Upper lobe of right lung (tissue), 1 donor: ENCODE results near the gene OSCP1. TPM values are rescaled to one million over a fixed set of nuclear protein-coding genes. Genes with fewer than 3 reads are reported as not detected.

Experiments used
- ATAC-seq: fragments of 200-7000 bp; cut with Tn5 transposase; one replicate; pipeline ENCODE4 v1.9.1; 2020; ENCODE audit warnings: mild to moderate bottlenecking, moderate library complexity
- DNase-seq: peaks from one replicate; pipeline ENCODE4 v3.0.0-alpha.2; 2020
- H3K27ac ChIP-seq: fragments of 200-600 bp; one replicate; pipeline ENCODE4 v1.8.0; 2022
- H3K27me3 ChIP-seq: fragments of 200-600 bp; one replicate; pipeline ENCODE4 v1.8.0; 2022; ENCODE audit warnings: mild to moderate bottlenecking
- H3K36me3 ChIP-seq: fragments of 200-600 bp; one replicate; pipeline ENCODE4 v1.8.0; 2022
- H3K4me1 ChIP-seq: fragments of 200-600 bp; one replicate; pipeline ENCODE4 v1.8.0; 2022
- H3K4me3 ChIP-seq: fragments of 200-600 bp; one replicate; pipeline ENCODE4 v1.8.0; 2022; ENCODE audit warnings: mild to moderate bottlenecking
- H3K9me3 ChIP-seq: fragments of 200-600 bp; one replicate; pipeline ENCODE4 v1.8.0; 2022
- CTCF ChIP-seq: fragments of 200-600 bp; IDR thresholded peaks from one replicate; pipeline ENCODE4 v1.8.0; 2022; ENCODE audit warnings: antibody characterized with exemption
- intact Hi-C: fragments of 100-400 bp; cut with DNase I; formaldehyde crosslinking; loops from one replicate; pipeline ENCODE4 v1.11.0; 2022
- total RNA-seq: library from RNA; stranded (reverse); fragmentation: NEBNext Ultra II Directional; extraction: Animal tissue kit (Norgen Biotek cat#: 25700); gene quantifications from one replicate; pipeline ENCODE4 v1.2.1, GENCODE V29; 2021
- donor health status: DM: no; HTN: yes; CAD: no; lungs with severe emphysema.

Gene OSCP1
- total RNA-seq, 1 donor from 2014 or later, result 8.2 TPM

- TF ChIP-seq CTCF, result no peak
- Histone ChIP-seq H3K9me3 (no peaks in the 10 kb centered on the region), H3K4me1 (peaks cover 11% of the 10 kb centered on the region), H3K27me3 (no peaks in the 10 kb centered on the region), H3K4me3 (no peak overlapping the region), H3K27ac (no peak overlapping the region), H3K36me3 (peaks cover 16% of the 10 kb centered on the region)
- intact Hi-C loops, result loop anchor here (10.0 kb wide), 1 partner anchor 77 kb away; no protein-coding TSS in a partner anchor
- no peak for ATAC-seq
- no peak for DNase-seq
Measured at GRCh38 chr1:36421649-36422048, 28.6 kb downstream of the OSCP1 start.

GRCh38 chr1:36420836-36421317 lies 29.4 kb downstream of the OSCP1 start:
- peak; percentile 95 for TF ChIP-seq CTCF
- H3K27ac ChIP-seq, result no peak overlapping the region
- ATAC-seq, result peak; percentile 99
- no peak overlapping the region for H3K4me3 ChIP-seq
- H3K4me1 ChIP-seq, result peaks cover 11% of the 10 kb centered on the region
- H3K27me3 ChIP-seq, result no peaks in the 10 kb centered on the region
- peak; percentile 92 for DNase-seq
- H3K9me3 ChIP-seq, result no peaks in the 10 kb centered on the region
- intact Hi-C loops, result loop anchor here (10.0 kb wide), 1 partner anchor 76 kb away; no protein-coding TSS in a partner anchor
- peaks cover 16% of the 10 kb centered on the region for H3K36me3 ChIP-seq

- TF ChIP-seq CTCF, result no peak
- no peak overlapping the region for H3K27ac ChIP-seq
- H3K4me3 ChIP-seq, result no peak overlapping the region
- H3K27me3 ChIP-seq, result no peaks in the 10 kb centered on the region
- intact Hi-C loops, result loop anchor here (10.0 kb wide), 1 partner anchor 76 kb away; no protein-coding TSS in a partner anchor
- no peak for DNase-seq
- ATAC-seq, result no peak
- H3K9me3 ChIP-seq, result no peaks in the 10 kb centered on the region
- peaks cover 11% of the 10 kb centered on the region for H3K4me1 ChIP-seq
- H3K36me3 ChIP-seq, result peaks cover 16% of the 10 kb centered on the region
Measured at GRCh38 chr1:36420409-36420808, 29.8 kb downstream of the OSCP1 start.

- Histone ChIP-seq H3K4me3 (no peak overlapping the region), H3K4me1 (peaks cover 11% of the 10 kb centered on the region), H3K27ac (no peak overlapping the region), H3K9me3 (no peaks in the 10 kb centered on the region), H3K27me3 (no peaks in the 10 kb centered on the region), H3K36me3 (peaks cover 16% of the 10 kb centered on the region)
- TF ChIP-seq CTCF, result no peak
- DNase-seq (no peak), ATAC-seq (no peak)
- intact Hi-C loops, result no loop called here
Measured at GRCh38 chr1:36419569-36419968, 30.7 kb downstream of the OSCP1 start.

- Histone ChIP-seq H3K4me3 (no peak overlapping the region), H3K9me3 (no peaks in the 10 kb centered on the region), H3K36me3 (peaks cover 16% of the 10 kb centered on the region), H3K4me1 (peaks cover 11% of the 10 kb centered on the region), H3K27ac (no peak overlapping the region), H3K27me3 (no peaks in the 10 kb centered on the region)
- no peak for TF ChIP-seq CTCF
- intact Hi-C loops, result no loop called here
- ATAC-seq (no peak), DNase-seq (no peak)
Measured at GRCh38 chr1:36419140-36419539, 31.1 kb downstream of the OSCP1 start.

- H3K9me3 ChIP-seq, result no peaks in the 10 kb centered on the region
- DNase-seq (no peak), ATAC-seq (no peak)
- no peak for TF ChIP-seq CTCF
- peaks cover 11% of the 10 kb centered on the region for H3K4me1 ChIP-seq
- H3K27ac ChIP-seq, result no peak overlapping the region
- intact Hi-C loops, result no loop called here
- H3K27me3 ChIP-seq, result no peaks in the 10 kb centered on the region
- H3K36me3 ChIP-seq, result peaks cover 16% of the 10 kb centered on the region
- H3K4me3 ChIP-seq, result no peak overlapping the region
Measured at GRCh38 chr1:36417931-36418330, 32.3 kb downstream of the OSCP1 start.
